D341Med (cell line): ENCODE measurements around the gene PACRG.

Experiments used
- DNase-seq: peaks from one replicate; pipeline ENCODE4 v3.0.0; 2012; ENCODE audit warnings: low spot score

The PACRG gene

GRCh38 chr6:163085861-163086623 is 358.3 kb downstream of the PACRG start:
- DNase-seq = no peak

- no peak for DNase-seq
Observed at GRCh38 chr6:163086624-163086920, 358.8 kb downstream of the PACRG start.

- no peak for DNase-seq
Observed at GRCh38 chr6:163087981-163088380, 360.2 kb downstream of the PACRG start.

- no peak for DNase-seq
Observed at GRCh38 chr6:163092876-163093275, 365.1 kb downstream of the PACRG start.

- no peak for DNase-seq
Observed at GRCh38 chr6:163094881-163095280, 367.1 kb downstream of the PACRG start.

- DNase-seq = no peak
Observed at GRCh38 chr6:163095401-163095800, 367.6 kb downstream of the PACRG start.

GRCh38 chr6:163098827-163099479 is 371.2 kb downstream of the PACRG start:
- no peak for DNase-seq

GRCh38 chr6:163099621-163100171 is 371.9 kb downstream of the PACRG start:
- DNase-seq = no peak

GRCh38 chr6:163100259-163100658 is 372.5 kb downstream of the PACRG start:
- no peak for DNase-seq

GRCh38 chr6:163113358-163113962 is 385.7 kb downstream of the PACRG start:
- DNase-seq = no peak

- DNase-seq = no peak
Observed at GRCh38 chr6:163118941-163119340, 391.2 kb downstream of the PACRG start.

- no peak for DNase-seq
Observed at GRCh38 chr6:163120223-163120622, 392.4 kb downstream of the PACRG start.

- DNase-seq = no peak
Observed at GRCh38 chr6:163121270-163121669, 393.5 kb downstream of the PACRG start.

GRCh38 chr6:163122365-163122764 is 394.6 kb downstream of the PACRG start:
- DNase-seq = no peak

- DNase-seq = no peak
Observed at GRCh38 chr6:163123098-163123497, 395.3 kb downstream of the PACRG start.

- no peak for DNase-seq
Observed at GRCh38 chr6:163126741-163127140, 399.0 kb downstream of the PACRG start.

- no peak for DNase-seq
Observed at GRCh38 chr6:163127587-163127986, 399.8 kb downstream of the PACRG start.

GRCh38 chr6:163128324-163128723 is 400.6 kb downstream of the PACRG start:
- DNase-seq = no peak

- no peak for DNase-seq
Observed at GRCh38 chr6:163132050-163132750, 404.4 kb downstream of the PACRG start.

GRCh38 chr6:163133017-163133416 is 405.2 kb downstream of the PACRG start:
- DNase-seq = no peak

- DNase-seq = no peak
Observed at GRCh38 chr6:163133691-163134090, 405.9 kb downstream of the PACRG start.

GRCh38 chr6:163136681-163137397 is 409.1 kb downstream of the PACRG start:
- no peak for DNase-seq
